Measurements from ENCODE around the gene CYTH1.

DNA sequence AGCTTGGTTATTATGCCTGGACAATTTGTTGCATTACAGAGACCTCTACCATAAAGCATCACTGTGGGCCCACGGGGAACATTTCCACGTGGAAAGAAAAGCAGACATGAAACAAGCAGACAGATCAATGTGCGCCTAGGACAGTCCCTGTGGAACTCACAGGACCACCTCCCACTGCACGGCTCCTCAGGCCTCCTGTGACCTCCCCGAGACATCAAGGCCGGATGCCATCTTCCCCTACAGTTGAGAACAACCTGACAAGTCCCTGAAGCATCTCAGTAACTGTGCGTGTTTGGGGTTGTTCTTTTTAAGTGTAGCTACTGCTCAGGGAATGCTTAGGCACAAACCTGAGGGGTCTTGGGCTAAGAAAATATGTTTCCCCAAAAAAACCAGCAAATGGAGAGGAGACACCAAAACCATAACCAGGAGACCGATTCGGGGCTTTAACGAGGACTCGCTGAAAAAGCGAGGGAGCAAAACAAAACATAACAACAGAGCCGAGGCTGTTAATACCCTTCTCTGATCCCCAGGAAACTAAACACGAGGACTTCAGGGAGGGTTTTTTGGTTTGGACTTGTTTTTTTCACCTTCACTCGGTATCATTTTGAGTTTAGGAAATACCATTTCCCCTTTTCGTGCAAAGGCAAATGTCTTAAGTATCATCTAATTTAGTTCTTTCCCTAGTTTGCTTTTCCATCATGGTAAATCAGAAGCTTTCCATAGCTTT is 87.1 kb downstream of the CYTH1 start:
- TF ChIP-seq, protein P1, sequence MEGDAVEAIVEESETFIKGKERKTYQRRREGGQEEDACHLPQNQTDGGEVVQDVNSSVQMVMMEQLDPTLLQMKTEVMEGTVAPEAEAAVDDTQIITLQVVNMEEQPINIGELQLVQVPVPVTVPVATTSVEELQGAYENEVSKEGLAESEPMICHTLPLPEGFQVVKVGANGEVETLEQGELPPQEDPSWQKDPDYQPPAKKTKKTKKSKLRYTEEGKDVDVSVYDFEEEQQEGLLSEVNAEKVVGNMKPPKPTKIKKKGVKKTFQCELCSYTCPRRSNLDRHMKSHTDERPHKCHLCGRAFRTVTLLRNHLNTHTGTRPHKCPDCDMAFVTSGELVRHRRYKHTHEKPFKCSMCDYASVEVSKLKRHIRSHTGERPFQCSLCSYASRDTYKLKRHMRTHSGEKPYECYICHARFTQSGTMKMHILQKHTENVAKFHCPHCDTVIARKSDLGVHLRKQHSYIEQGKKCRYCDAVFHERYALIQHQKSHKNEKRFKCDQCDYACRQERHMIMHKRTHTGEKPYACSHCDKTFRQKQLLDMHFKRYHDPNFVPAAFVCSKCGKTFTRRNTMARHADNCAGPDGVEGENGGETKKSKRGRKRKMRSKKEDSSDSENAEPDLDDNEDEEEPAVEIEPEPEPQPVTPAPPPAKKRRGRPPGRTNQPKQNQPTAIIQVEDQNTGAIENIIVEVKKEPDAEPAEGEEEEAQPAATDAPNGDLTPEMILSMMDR (IDR thresholded peaks at IDR 0.05), result no peak
- TF ChIP-seq POLR2A (IDR thresholded peaks at IDR 0.05), result no peak
